GM18526 (cell line): ENCODE results near the gene BCAN.

Experiments used
- POLR2A ChIP-seq: IDR thresholded peaks from 3 replicates; pipeline ENCODE4 v1.6.1; 2011; ENCODE audit not compliant: insufficient read length; ENCODE audit errors: extremely low read depth

BCAN gene

DNA sequence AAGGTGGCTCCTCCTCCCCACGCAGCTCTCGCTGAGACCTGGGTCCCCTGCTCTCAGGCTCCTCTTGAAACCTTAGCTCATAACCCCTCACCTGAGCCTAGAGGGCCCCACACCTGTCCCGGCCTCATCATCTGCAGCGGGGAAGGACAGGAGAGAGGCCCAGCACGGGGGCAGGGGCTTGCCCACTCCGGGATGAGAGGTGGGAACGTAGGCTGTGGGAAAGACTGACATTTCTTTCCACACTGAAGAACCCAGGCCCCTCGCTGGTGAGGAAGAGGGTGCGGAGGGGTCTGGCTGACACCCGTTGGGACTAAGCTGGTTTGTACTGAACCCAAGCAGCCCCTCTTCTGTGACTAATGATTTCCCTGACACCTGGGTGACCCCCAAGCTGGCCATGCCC lies 49.3 kb downstream of the BCAN start:
- no peak for TF ChIP-seq POLR2A

GRCh38 chr1:156691665-156692440 lies 49.9 kb downstream of the BCAN start:
- no peak for TF ChIP-seq POLR2A

- TF ChIP-seq POLR2A = no peak
Observed at GRCh38 chr1:156692441-156692924, 50.6 kb downstream of the BCAN start.

DNA sequence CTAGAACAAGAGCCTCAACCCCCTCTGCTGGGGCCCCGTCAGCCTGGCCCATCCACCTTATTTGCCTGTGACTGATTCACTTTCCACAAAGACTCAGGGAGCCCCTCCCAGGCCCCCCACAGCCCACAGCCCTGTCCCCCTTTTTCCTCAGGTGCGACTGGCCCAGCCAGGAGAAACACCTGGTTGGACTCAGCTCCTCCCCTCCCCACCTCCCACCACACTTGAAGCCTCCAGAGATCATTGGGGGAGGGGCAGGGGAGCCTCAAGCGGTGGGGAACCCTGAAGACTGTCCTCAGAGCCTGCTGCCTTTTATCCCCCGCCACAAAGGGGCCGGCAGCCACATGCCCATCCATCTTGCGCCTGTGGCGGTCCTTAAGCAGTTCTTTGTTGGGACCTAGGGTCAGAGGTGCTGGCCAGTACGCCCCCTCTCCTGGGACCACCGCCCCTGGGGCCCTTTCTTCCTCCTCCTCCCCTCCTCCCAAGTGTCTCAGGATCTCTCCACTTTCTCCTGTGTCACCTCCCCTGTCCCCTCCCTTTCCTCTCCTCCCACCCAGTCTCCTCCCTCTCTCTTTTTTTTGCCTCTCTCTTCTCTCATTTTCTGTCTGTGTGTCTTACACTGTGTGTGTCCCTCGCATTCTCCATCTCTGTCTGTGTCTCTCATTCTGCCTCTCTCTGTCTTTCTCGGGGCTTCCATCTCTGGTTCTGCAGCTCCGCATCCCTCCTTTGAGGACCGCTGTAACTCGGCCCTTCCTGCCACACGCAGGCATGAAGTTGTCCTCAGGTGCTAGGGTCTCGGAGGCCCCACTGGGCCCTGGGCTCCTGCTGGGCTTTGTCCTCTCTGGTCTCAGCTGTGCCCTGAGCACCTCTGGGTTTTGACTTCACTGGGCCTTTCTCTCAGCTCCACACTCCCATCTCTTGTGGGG lies 51.3 kb downstream of the BCAN start:
- TF ChIP-seq POLR2A = no peak

DNA sequence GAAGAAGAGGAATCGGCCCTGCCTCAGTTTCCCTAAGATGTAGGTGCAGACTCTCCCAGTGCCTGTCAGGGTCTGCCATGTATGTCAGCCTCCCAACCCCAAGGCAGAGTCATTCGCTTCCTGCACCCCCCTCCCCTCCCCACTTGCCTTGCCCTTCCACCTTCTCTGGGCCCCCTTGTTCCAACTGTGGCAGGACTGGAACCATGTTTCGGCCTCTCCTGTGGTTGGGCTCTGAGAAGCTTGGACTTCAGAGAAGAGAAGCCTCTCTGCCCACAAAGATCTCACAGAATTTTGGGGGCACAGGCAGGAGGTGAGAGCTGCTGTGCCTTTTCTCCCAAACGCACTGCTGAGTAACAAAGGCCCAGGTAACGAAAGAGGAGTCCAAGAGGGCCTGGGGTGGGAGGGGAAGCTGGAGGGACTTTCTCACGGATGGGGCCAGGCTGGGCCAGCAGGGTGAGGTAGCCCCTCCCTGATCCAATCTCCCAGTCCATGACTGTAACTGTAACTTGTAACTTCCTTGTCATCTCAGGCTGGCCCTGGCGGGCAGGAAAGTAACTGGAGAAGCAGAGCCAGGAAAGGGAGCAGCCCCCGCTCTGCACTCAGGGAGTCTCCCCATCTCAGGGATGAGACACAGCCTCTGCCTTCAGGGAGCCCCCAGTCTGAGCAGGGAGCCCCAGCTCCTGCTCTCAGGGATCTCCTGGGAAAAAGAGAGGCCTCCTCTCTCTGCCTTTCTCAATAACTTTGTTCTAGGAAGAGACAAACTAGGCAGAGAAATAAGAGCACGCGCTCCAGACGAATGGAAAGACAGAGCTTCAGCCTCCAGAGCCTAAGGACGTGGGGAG lies 52.2 kb downstream of the BCAN start:
- no peak for TF ChIP-seq POLR2A

GRCh38 chr1:156694690-156694962 lies 52.7 kb downstream of the BCAN start:
- no peak for TF ChIP-seq POLR2A

DNA sequence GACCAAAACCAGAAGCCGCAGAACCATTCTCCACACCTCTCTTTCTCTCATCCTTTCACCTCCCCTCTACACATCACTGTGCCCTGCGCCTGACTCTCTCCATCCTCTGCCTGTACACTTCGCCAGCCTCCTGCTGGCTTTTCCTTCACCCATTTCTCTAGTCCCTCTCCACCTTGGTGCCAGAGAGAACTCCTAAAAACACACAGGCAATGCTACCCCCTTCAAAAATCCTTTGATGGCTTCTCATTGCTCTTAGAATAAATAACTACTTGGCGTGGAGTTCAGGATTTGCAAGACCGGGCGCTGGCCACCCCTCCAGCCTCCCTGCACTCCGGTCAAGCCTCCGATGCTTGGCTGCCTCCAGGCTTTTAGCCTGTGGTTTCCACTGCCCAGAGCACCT lies 54.8 kb downstream of the BCAN start:
- TF ChIP-seq POLR2A = no peak

DNA sequence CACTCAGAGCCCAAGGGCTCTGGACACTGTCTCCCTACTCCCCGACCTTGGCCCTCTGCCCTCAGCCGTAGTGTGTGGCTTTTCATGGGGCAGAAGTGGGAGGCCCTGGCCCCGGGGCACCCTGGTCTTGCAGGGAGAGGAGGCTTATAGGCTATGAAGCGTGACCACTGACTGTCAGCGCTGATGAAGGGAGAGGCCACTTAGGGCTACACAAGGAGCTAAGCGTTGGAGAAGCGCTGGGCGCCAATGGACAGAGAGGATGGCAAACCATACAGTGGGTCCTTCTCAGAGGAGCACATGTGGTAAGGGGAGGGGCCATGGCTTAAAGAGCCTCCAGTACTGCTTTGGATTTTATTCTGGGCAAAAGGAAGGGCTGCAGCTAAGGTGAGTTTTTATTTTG lies 55.6 kb downstream of the BCAN start:
- no peak for TF ChIP-seq POLR2A

- TF ChIP-seq POLR2A = no peak
Observed at GRCh38 chr1:156698995-156699394, 57.1 kb downstream of the BCAN start.

DNA sequence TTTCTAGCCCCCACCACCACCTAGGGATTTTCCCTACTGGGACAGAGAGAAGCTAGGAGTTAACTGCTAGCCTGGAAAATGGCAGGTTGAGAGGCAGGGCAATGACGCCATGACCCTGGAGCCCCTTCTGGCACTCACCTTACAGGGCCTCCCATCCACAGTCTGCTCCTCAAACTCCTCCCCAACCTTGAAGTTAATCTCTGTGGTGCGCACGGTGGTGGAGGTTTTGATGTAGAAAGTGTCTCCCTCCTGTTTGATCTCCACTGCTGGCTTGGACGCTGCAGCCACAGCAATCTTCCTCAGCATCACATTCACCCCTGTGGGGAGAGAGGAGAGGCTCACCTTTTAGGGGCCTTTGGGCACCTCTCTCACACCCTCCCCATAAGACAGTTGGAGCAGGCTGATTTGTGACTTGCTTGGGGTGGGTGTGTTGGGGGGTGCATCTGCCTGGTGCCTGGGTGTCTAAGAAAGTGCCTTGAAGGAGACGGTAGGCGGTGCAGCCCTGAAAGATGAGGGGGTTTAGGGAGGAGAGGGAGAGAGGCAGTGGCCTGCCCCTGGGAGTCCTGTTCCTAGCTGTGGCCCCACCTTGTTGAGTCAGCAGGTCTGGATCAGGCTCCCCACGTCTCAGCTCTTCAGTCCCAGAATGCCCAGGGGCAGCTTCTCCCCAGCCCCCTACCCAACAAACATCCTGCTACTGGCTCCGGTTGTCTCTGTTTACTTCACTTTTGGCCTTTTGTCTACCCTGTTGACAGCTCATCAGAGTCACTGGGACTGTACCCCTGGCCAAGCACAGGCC lies 59.0 kb downstream of the BCAN start:
- TF ChIP-seq POLR2A = no peak

DNA sequence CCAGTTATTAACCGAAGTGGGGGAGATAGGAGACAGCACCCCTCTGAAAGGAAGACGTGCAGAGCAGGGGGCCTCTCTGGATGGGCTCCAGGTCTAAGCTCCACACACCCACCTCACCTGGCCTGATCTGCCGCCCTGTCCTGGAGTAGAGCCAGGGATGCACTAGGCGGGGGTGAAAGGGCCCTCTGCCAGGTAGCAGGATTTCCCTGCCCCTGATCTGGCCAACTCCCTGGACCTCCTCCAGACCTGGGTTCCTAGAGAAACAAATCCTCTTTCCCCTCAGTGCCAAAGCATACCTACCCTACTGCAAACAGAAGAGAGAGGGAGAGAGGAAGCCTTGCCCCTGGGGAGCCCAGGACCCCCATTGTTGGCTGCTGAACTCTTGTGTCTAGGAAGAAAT lies 61.4 kb downstream of the BCAN start:
- no peak for TF ChIP-seq POLR2A

DNA sequence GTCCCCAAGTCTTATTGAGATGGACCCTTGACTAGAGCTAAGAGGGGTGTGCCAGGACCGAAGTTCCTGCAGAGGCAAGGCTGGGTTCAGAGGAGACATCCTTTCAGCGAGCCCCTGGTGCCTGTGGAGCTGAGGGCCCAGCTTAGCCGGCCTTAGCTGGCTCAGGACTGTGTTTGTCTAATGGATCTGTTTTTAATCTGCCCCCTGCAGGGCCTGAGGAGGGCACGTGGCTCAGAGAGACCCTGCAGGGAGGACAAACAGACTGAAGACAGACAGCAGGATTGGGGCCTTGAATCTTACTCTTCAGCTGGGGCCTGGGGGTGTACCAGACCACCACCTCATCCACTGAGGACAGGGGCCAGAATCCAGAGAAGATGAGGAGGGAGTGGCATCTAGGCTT lies 61.8 kb downstream of the BCAN start:
- no peak for TF ChIP-seq POLR2A

DNA sequence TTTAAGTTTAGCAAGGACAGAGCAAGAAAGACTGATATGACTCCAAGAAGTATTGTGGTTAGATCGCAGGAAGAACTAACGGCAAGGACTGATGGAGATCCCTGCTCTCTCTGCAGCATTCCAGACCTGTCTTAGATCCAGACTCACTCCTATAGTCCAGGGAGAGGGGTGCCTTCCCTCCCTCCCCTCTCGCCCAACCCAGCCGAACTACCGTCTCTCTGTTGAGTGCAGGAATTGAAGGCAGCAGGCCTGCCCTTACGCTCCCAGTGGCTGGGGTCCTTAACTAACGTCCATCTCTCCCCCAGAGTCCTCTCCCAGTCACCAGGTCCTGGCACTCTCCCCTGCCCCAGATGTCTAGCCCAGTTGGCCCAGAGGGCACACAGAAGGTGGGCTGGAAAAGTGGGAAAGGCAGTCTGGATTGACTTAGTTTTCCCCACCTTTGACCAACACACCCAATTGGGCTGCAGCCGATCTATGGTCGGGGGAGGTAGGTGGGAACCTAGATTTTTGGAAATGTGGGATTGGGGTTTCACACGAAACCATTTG lies 62.3 kb downstream of the BCAN start:
- no peak for TF ChIP-seq POLR2A

DNA sequence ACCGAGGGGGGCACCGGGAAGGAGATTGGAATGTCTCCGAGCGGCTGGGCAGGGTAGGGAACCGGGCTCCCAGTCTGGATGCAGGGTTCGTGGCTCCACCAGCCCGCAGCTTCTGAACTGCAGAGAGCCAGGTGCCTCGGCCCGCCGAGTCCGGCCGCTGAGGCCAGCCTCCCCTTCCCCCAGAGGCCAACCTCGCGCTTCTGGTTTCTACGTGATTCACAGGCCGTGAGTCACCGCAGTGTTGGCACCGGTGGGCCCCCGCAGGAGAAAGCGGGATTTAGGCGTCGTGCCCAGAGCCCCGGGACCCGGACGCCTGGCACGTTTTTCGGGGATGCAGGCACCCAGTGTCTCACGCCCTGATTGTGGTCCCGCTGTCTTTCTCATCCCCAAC lies 63.0 kb downstream of the BCAN start:
- no peak for TF ChIP-seq POLR2A

DNA sequence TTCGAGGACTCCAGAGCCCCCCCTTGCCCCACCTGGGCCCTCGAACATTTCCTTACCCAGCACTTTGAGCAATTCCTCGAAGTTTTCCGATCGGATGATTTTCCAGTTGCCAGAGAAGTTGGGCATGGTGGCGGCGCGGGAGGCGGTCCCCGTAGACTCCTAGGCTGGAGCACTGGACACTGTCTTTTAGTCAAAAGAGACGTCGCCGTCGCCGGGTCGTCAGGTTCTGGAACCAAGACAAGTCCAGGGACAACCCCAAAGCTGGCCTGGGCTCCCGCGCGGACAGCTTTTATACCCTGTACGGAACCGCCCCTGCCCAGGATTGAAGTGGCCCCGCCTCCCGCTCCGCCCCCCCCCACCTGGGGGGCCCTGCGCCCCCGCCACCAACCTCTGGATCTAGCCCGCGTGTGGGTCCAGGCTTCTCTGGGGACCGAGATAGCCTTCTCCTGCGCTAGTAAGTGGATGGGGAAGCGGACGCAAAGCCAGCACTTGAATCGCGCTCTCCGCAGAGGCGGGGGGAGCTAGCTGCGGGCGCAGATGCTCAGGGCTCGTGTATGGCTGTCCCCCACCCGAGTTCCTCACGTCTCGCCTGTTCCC lies 63.5 kb downstream of the BCAN start, which contains the start of gene CRABP2:
Gene CRABP2 (minus strand): TSS at position 263 of the 597 bp plus-strand sequence. CDS start 137 bp downstream, at position 126.
- TF ChIP-seq POLR2A = no peak
